Measurements from ENCODE around the gene BEX4. TPM values are rescaled to one million over a fixed set of nuclear protein-coding genes. Genes with fewer than 3 reads are reported as not detected.
"Not testable (repeated sequence)": the region's sequence is repeated elsewhere in the genome, so short reads cannot be mapped to it uniquely, and the experiment has no call there.

Gene BEX4
- total RNA-seq, result 73.2 to 82.2 TPM (median 74.3 TPM) in 3 replicates

GRCh38 chrX:103214870-103215424 is at the start of gene BEX4:
TSS of gene BEX4 (plus strand) at chrX:103215108. CDS start at chrX:103216154, 1,046 bp downstream.
- H3K9me3 Mint-ChIP-seq, result peaks cover 9% of the 10 kb centered on the region
- H3K4me1 Mint-ChIP-seq, result peaks cover 9% of the 10 kb centered on the region
- TF ChIP-seq, protein P1, sequence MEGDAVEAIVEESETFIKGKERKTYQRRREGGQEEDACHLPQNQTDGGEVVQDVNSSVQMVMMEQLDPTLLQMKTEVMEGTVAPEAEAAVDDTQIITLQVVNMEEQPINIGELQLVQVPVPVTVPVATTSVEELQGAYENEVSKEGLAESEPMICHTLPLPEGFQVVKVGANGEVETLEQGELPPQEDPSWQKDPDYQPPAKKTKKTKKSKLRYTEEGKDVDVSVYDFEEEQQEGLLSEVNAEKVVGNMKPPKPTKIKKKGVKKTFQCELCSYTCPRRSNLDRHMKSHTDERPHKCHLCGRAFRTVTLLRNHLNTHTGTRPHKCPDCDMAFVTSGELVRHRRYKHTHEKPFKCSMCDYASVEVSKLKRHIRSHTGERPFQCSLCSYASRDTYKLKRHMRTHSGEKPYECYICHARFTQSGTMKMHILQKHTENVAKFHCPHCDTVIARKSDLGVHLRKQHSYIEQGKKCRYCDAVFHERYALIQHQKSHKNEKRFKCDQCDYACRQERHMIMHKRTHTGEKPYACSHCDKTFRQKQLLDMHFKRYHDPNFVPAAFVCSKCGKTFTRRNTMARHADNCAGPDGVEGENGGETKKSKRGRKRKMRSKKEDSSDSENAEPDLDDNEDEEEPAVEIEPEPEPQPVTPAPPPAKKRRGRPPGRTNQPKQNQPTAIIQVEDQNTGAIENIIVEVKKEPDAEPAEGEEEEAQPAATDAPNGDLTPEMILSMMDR (IDR thresholded peaks at IDR 0.05; ENCODE audit: unreplicated experiment), result no peak
- peak; percentile 67 to 83 for DNase-seq (ENCODE audit: low spot score in 2 of 2, unreplicated experiment in 2 of 2)
- peak within 1 kb of the TSS; percentile 81 for H3K4me3 Mint-ChIP-seq
- peak within 1 kb of the TSS; percentile 96 for H3K27ac Mint-ChIP-seq
- H3K27me3 Mint-ChIP-seq (ENCODE audit: low read depth), result no peaks in the 10 kb centered on the region
- no peaks in the 10 kb centered on the region for H3K36me3 Mint-ChIP-seq

- H3K27ac Mint-ChIP-seq, result no peak overlapping the region
- H3K27me3 Mint-ChIP-seq (ENCODE audit: low read depth), result no peaks in the 10 kb centered on the region
- H3K9me3 Mint-ChIP-seq, result peaks cover 23% of the 10 kb centered on the region
- no peak overlapping the region for H3K4me3 Mint-ChIP-seq
- no peaks in the 10 kb centered on the region for H3K4me1 Mint-ChIP-seq
- DNase-seq (ENCODE audit: low spot score in 2 of 2, unreplicated experiment in 2 of 2), result no peak
- TF ChIP-seq, protein P1 (IDR thresholded peaks at IDR 0.05; ENCODE audit: unreplicated experiment), result no peak
- no peaks in the 10 kb centered on the region for H3K36me3 Mint-ChIP-seq
Observed at GRCh38 chrX:103170216-103170615, 44.7 kb upstream of the BEX4 start.

- Mint-ChIP-seq H3K9me3 (peaks cover 19% of the 10 kb centered on the region), H3K27me3 (ENCODE audit: low read depth) (no peaks in the 10 kb centered on the region), H3K36me3 (no peaks in the 10 kb centered on the region), H3K27ac (no peak overlapping the region), H3K4me3 (no peak overlapping the region), H3K4me1 (peaks cover 3% of the 10 kb centered on the region)
- no peak for DNase-seq (ENCODE audit: low spot score in 2 of 2, unreplicated experiment in 2 of 2)
- TF ChIP-seq, protein P1 (IDR thresholded peaks at IDR 0.05; ENCODE audit: unreplicated experiment), result no peak
Observed at GRCh38 chrX:103171353-103171752, 43.6 kb upstream of the BEX4 start.

GRCh38 chrX:103175256-103175655 is 39.7 kb upstream of the BEX4 start:
- not testable (repeated sequence) for DNase-seq (ENCODE audit: low spot score in 2 of 2, unreplicated experiment in 2 of 2); H3K27ac Mint-ChIP-seq

DNA sequence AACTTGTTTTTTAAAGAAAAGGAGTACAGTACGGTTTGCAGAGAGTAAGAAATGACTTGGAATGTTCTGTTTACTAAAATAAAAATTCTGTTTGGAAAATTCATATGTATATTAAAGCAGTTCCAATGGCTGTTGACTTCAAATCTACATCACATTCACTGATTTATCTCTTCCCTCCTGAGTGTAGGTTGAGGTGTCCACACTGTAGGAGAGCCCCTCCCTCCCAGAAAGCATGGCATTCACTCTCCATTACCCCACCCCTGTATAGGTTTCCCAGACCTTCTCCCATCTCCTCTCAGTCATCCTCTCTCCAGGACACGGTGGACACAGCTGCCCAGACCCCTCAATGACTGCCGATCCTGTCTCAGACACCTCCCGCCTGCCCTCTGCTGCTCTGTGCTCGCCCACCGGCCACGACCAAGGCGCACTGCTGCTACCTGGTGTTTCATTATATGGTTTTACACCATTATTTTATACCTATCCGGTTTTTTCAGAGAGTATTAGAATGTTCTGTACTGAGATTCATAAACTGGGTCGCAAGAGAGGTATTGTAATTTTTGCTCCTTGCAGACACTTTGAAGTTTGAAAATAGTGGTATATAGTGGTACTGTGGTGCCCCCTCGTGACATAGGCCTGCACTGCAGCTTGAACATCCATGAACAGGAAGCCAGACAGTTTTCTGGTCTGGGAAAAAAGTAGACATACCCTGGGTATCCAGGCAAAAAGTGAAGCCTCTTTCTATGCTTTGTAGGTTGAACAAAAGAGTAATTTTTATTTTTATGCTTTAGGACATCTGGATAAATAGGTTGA is 38.8 kb upstream of the BEX4 start:
- Mint-ChIP-seq H3K9me3 (peaks cover 6% of the 10 kb centered on the region), H3K27ac (no peak overlapping the region), H3K4me1 (peaks cover 3% of the 10 kb centered on the region), H3K36me3 (no peaks in the 10 kb centered on the region), H3K27me3 (ENCODE audit: low read depth) (peaks cover 1% of the 10 kb centered on the region), H3K4me3 (peak overlapping the region; percentile 67)
- DNase-seq (ENCODE audit: low spot score in 2 of 2, unreplicated experiment in 2 of 2), result peak in 1 of 2 experiments; percentile 75
- TF ChIP-seq, protein P1 (IDR thresholded peaks at IDR 0.05; ENCODE audit: unreplicated experiment), result peak; percentile 63

More at GRCh38 chrX:103175256-103175655, 39.7 kb upstream of the BEX4 start:
- not testable (repeated sequence) for H3K27me3 Mint-ChIP-seq (ENCODE audit: low read depth); H3K36me3 Mint-ChIP-seq; H3K9me3 Mint-ChIP-seq; H3K4me1 Mint-ChIP-seq; H3K4me3 Mint-ChIP-seq

DNA sequence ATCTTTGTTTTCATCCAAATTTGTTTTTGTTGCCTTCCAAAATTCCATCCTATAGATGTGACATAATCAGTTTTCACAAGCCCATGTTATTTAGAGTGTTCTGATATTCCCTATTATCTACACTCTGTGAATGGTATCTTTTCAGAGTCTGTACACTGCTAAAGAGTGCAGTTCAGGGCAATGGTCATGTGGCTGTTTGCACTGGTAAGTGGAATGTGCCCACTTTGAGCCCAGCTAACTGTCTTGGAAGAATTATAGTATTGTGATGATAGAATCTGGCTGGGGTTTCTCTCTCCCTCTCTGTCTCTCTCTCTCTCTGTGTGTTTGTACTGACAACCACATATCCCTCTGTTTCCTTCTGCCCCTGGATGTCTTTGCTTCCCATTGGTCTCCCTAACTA is 37.4 kb upstream of the BEX4 start:
- Mint-ChIP-seq H3K9me3 (peaks cover 4% of the 10 kb centered on the region), H3K36me3 (no peaks in the 10 kb centered on the region), H3K27ac (no peak overlapping the region), H3K4me1 (peaks cover 3% of the 10 kb centered on the region), H3K4me3 (no peak overlapping the region), H3K27me3 (ENCODE audit: low read depth) (peaks cover 1% of the 10 kb centered on the region)
- no peak for DNase-seq (ENCODE audit: low spot score in 2 of 2, unreplicated experiment in 2 of 2)
- TF ChIP-seq, protein P1 (IDR thresholded peaks at IDR 0.05; ENCODE audit: unreplicated experiment), result no peak

Data from mesothelial cell of epicardium (in vitro differentiated cells).